LNCAP (cell line): ENCODE data around the gene KRTAP12-1.
"Not testable (repeated sequence)": the region's sequence is repeated elsewhere in the genome, so short reads cannot be mapped to it uniquely, and the experiment has no call there.

Experiments used
- TF ChIP-seq, protein P1 (sequence below): fragments of 450-650 bp; IDR thresholded peaks from 2 replicates; pipeline ENCODE4 v1.5.1; 2017; ENCODE audit warnings: mild to moderate bottlenecking

Gene KRTAP12-1

DNA sequence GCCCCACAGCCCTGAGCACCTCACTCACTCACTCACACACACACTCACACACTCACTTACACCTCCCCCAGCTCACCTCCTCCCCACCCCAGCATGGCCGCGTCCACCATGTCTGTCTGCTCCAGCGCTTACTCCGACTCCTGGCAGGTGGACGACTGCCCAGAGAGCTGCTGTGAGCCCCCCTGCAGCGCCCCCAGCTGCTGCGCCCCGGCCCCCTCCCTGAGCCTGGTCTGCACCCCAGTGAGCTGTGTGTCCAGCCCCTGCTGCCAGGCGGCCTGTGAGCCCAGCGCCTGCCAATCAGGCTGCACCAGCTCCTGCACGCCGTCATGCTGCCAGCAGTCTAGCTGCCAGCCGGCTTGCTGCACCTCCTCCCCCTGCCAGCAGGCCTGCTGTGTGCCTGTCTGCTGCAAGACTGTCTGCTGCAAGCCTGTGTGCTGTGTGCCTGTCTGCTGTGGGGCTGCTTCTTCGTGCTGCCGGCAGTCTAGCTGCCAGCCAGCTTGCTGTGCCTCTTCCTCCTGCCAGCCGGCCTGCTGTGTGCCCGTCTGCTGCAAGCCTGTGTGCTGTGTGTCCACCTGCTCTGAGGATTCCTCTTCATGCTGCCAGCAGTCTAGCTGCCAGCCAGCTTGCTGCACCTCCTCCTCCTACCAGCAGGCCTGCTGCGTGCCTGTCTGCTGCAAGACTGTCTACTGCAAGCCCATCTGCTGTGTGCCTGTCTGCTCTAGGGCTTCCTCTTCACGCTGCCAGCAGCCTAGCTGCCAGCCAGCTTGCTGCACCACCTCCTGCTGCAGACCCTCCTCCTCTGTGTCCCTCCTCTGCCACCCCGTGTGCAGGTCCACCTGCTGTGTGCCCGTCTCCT lies 35.4 kb downstream of the KRTAP12-1 start, which contains the start of gene KRTAP10-11:
Gene KRTAP10-11 (plus strand): TSS at position 49 of the 856 bp plus-strand sequence. CDS start 45 bp downstream, at position 94.
- TF ChIP-seq, protein P1, sequence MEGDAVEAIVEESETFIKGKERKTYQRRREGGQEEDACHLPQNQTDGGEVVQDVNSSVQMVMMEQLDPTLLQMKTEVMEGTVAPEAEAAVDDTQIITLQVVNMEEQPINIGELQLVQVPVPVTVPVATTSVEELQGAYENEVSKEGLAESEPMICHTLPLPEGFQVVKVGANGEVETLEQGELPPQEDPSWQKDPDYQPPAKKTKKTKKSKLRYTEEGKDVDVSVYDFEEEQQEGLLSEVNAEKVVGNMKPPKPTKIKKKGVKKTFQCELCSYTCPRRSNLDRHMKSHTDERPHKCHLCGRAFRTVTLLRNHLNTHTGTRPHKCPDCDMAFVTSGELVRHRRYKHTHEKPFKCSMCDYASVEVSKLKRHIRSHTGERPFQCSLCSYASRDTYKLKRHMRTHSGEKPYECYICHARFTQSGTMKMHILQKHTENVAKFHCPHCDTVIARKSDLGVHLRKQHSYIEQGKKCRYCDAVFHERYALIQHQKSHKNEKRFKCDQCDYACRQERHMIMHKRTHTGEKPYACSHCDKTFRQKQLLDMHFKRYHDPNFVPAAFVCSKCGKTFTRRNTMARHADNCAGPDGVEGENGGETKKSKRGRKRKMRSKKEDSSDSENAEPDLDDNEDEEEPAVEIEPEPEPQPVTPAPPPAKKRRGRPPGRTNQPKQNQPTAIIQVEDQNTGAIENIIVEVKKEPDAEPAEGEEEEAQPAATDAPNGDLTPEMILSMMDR = not testable (repeated sequence)

DNA sequence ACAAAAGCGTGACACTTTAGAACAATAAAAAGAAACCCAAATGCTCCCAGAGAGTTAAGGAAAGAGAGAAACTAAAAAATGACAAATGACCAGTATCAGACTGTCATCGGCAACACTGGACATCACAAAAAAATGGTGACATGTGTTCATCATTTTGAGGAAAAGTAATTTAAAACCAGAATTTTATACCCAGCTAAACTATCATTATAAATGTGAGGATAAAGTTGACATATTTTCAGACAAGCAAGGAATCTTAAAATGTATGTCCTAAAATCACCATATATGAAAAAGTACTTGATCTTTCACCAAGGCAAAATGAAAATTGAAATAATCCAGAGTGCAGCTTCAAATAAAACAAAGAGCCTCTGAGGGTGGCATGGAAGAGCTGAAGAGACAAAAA lies 37.1 kb downstream of the KRTAP12-1 start:
- TF ChIP-seq, protein P1 = no peak

DNA sequence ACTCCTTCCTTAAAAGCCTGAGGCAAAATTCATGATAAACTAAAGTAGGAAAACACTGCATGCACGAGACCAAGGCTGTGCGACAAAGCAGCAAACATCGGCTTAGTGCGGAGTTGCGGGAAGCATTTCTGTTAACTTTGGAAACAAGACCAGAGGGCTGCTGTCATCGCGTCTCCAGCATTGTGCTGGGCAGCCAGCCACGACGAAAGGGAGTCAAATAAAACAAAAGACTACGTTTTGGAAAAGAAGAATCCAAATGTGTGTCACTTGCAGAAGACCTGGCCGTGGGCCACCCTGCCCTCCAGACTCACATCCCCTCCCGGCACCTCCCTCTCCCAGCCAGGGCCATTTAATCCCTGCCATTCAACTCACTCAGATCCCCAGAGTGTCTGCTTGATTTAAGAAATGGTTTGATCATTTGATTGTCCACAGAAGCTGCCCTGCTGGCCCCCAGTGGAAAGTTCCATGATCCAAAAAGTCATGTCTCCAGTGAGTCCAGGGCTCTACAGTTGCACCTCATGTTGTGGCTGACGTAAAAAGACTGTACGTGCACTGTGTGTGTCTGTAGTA lies 38.1 kb downstream of the KRTAP12-1 start:
- TF ChIP-seq, protein P1 = no peak

DNA sequence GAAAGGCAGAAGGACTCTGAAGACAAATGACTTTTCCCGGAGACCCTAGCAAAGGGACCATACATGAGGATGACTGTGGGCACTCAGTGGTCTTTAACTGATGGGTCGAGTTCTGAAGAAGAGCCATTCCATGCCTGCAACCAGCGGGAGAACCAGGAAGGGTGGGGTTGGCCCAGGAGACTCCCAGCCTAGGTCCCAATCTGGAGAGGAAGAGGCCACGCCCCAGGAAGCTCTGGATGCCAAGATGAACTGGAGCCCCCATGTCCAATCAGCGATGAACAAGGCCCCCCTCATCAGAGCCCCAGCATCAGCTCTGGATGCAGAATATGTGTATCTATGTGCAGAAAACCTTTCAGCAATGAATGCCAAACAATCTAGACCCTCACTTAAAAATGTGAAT lies 41.2 kb downstream of the KRTAP12-1 start:
- TF ChIP-seq, protein P1 = no peak

DNA sequence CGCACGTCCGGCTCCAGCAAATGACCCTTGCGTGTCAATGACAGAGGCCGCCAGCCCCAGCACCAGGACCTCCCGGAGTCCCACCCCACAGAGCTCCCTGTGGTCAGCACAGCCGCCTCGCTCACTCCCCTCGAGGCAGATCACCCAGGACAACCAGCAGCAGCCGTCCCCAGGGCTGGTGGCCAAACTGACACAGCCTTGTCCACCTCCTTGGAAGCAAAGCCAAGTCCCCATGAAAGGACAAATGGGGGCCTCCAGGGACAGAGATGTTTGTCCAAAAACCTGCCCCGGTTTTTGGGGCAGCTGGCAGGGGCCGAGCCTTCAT lies 42.7 kb downstream of the KRTAP12-1 start:
- TF ChIP-seq, protein P1 = no peak

DNA sequence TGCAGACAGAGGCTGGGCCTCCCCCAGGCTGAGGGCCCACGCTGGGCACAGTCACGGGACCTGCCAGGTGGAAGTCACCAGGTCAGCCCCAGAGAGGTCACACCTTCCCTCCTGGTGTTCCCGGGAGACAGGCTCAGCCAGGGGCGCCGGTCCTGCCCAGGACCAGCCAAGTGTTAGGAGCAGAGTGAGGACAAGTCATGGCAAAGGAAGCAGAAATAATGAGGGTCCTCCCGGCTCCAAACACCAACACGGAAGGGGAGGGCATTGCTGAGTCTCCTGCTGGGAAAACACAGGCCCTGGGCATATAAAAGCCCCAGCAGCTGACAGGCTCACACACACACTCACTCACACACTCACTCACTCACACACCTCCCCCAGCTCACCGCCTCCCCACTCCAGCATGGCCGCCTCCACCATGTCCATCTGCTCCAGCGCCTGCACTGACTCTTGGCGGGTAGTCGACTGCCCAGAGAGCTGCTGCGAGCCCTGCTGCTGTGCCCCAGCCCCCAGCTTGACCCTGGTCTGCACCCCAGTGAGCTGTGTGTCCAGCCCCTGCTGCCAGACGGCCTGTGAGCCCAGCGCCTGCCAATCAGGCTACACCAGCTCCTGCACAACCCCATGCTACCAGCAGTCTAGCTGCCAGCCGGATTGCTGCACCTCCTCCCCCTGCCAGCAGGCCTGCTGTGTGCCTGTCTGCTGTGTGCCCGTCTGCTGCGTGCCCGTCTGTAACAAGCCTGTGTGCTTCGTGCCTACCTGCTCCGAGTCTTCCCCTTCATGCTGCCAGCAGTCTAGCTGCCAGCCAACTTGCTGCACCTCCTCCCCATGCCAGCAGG lies 44.7 kb downstream of the KRTAP12-1 start, which contains the start of gene KRTAP10-10:
Gene KRTAP10-10 (plus strand): TSS at position 339 of the 833 bp plus-strand sequence. CDS start 62 bp downstream, at position 401.
- TF ChIP-seq, protein P1 = no peak
